GM19043 (cell line): Measurements from ENCODE around the gene GNG12.

Source experiments
- ATAC-seq: cut with Tn5 transposase; IDR thresholded peaks from one replicate; pipeline ENCODE4 v1.9.1; 2021; ENCODE audit warnings: low read depth; ENCODE audit not compliant: unreplicated experiment

Gene GNG12

GRCh38 chr1:67832737-67833601, at the start of gene GNG12:
Gene GNG12 (minus strand): TSS chr1:67833467. CDS start chr1:67707686, 125,781 bp downstream.
- no peak for ATAC-seq

DNA sequence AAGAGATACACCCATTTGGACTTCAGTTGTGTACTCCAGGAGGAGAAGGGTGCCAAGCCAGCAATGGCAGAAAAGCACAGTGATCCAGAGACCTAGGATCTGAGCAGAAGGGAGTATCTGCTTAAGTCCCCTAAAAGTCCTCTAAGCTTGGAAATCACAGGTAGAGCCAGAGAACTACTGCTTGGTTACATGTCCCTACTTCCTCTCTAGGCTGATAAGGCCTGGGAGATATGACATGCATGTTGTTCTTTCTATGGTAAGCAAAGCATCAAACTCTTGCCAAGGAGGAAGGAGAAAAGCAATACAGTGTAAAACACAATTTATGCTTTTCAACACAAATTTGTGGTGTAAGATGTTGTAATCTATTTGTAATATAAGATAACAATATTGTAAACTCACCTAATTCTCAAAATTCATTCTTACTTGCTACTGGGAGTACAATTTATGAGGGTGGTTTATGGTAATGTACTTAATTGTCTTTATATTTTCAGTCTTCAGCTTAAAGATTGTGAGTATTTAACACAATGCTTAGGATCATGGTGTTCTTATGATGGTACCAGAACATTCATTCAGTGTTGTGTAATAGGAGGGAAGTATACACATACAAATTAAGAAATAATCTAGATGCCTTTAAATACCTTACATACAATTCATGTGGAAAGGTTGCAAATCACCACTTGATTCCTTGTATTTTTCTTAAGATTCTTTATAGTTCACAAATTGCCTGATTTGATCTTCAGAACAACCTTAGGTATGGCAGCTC, 49.1 kb upstream of the GNG12 start:
- no peak for ATAC-seq

DNA sequence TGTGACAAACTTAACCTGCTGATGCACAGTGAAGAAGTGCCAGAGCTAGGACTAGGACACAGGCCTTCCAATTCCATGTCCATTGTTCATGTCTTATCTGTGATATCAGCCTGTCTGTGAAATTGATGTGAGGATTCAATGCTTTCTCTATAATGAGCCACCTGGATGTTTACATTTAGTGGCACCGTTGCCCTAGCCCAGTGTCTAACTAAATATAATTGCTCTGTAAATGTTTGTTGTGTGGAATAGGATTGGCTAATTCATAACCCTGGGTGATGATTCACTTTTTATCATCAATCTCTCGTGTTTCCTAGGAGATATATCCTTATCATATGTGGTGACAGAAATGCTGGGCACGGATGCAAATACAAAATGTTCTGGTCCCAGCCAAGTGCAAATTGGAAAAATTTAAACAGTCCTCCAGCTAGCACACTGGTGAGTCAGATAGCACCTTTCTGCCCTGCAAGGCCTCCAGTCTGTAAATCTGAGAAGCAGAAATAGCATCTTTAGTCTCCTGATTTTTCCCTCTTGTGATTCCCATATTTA, 46.9 kb upstream of the GNG12 start:
- ATAC-seq, result no peak

DNA sequence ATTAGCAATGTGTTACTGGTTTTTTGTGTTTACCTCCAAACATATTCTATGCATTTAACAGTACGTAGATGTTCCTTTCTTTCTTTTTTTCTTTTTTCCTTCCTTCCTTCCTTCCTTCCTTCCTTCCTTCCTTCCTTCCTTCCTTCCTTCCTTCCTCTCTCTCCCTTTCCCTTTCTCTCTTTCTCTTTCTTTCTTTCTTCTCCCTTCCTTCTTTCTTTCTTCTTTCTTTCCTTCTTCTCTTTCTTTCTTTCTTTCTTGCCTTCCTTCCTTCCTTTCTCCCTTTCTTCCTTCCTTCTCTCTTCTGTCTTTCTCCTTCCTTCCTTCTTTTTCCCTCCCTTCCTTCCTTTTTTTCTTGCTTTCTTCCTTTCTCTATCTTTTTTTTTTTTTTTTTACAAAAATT, 46.2 kb upstream of the GNG12 start:
- no peak for ATAC-seq

GRCh38 chr1:67874501-67875111, 41.3 kb upstream of the GNG12 start:
- ATAC-seq, result no peak

DNA sequence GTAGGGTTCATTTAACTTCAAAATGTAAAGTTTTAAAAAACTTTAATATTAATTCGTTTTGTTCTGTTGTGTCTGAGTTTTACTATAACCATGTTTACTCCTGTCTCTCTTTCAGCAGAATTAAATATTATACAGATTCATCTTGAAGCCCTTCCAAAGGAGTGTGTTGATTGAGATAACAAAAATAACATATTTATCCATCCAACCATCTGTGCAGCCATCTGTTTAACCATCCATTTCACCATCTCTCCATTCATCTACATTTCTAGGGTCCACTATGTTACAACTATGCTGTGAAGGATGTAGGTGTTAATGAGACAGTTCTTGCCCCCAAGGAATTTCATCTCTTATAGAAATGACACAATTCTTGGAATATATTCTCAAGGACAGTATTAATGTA, 36.0 kb upstream of the GNG12 start:
- ATAC-seq, result no peak

DNA sequence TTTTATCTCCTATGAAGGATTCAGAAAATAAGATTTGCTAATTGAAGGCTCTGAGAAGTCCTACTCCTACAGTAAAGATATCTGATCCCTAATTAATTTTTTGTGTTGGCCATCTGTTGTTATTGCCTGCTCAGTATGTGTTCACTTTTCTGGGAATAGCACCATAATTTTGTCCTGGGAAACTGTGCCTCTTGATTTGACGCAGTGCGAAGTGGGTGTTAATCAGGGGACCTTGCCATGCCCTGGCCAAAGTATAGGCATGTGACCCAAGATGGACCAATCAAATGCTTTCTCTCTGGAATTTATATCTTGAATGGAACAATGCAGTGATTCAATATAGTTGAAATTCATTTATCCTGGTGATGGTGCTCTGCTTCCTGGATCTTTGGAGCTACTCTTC, 30.4 kb upstream of the GNG12 start:
- no peak for ATAC-seq

DNA sequence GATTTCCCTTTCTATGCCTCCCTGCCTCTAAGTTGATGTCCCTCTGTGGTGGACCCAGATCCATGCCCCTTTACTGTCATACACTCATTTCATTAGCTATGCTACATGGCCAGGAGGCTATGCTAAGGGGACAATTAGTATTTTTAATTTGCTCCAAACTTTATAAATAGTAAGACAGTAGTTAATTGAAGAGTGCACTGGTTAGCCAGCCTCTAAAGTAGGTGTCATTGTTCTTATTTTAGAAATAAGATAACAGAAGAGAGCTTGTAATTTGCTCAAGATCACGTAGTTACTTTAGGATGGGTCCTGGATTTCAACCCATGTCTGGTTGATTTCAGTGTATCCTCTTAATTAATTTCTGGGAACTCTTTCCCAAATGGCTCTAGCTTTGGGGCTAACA, 29.4 kb upstream of the GNG12 start:
- ATAC-seq, result no peak

DNA sequence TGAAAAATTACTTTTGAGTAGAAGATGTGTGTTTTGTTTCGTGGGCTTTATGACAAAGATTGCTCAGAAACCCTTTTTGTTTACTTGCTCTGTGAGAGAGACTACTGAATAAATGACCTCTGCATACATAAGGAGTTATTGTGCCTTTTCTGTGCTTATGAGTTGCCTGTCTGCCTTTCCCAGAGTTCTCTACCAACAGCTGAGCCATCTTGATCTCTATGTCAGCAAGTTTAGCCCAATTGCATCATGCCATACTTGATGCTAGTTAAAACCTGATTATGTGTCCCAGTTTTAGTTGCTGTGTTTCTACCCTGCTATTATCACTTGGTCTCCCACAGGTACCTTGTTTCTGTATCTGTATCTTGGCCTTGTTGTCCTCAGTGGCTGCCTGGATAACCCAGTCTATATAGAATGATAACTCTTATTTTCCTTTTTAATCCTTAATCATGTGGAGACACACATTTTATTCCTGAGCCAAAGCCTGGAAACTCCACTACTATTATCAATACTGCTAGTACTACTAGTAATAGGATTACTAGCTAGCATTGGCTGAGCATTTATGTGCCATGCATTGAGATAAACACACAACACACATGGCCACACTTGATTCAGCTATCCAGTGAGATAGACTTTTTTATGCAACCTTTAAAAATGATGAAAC, 28.7 kb upstream of the GNG12 start:
- no peak for ATAC-seq

GRCh38 chr1:67860776-67861175, 27.5 kb upstream of the GNG12 start:
- no peak for ATAC-seq

DNA sequence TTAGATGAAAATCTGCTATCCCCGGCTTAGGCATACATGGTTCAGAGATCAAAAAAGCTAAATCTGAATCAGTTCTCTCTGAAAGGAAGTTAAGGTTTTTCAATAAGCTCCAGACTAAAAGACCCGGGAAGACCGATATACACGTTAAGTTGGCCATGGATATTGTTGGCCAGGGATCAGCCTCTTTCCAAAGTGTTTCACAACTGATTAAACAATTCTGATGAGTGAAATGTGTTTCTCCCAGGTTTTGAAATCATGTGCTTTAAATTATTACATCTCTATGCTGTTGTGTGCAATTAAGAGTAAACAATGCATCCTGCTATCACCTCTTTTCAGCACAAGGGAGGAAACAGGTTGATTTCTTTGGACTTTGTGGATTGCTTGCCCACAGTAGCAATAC, 23.7 kb upstream of the GNG12 start:
- no peak for ATAC-seq

GRCh38 chr1:67855961-67856360, 22.7 kb upstream of the GNG12 start:
- ATAC-seq, result no peak

- ATAC-seq, result no peak
These were observed 22.2 kb upstream of the GNG12 start for GRCh38 chr1:67855444-67855843.

GRCh38 chr1:67853704-67854103, 20.4 kb upstream of the GNG12 start:
- ATAC-seq, result no peak

GRCh38 chr1:67851800-67852199, 18.5 kb upstream of the GNG12 start:
- ATAC-seq, result no peak

- ATAC-seq, result no peak
These were observed 17.4 kb upstream of the GNG12 start for GRCh38 chr1:67850611-67851075.

- ATAC-seq, result no peak
These were observed 16.9 kb upstream of the GNG12 start for GRCh38 chr1:67850151-67850551.

DNA sequence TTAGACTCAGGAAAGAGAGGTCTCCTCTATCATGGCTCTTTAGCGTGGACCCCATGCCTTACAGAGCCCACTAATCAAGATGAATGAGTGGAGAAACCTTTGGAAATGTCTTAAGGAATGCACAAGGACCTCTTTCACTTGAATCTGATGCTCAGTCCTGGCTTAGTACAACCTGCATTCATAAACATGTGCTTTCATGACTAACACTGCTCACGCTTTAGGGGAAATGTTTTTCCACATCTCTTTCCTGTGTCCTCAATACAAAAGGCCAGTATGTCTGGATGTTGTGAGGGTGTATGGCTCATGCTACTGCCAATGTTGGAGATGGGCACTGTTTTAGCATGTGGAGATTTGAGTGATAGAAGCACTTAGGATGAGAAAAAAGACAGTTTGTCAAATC, 14.2 kb upstream of the GNG12 start:
- ATAC-seq, result no peak

GRCh38 chr1:67846538-67846937, 13.3 kb upstream of the GNG12 start:
- no peak for ATAC-seq

GRCh38 chr1:67844988-67845387, 11.7 kb upstream of the GNG12 start:
- ATAC-seq, result no peak

GRCh38 chr1:67843746-67844145, 10.5 kb upstream of the GNG12 start:
- no peak for ATAC-seq
